AG08395 (cell line): Measurements from ENCODE around the gene SPP1.

Source experiments
- DNase-seq: peaks from one replicate; pipeline ENCODE4 v3.0.0; 2012; ENCODE audit warnings: mixed read lengths, low spot score

The SPP1 gene

GRCh38 chr4:87953826-87954225 is 21.7 kb upstream of the SPP1 start:
- DNase-seq = no peak

DNA sequence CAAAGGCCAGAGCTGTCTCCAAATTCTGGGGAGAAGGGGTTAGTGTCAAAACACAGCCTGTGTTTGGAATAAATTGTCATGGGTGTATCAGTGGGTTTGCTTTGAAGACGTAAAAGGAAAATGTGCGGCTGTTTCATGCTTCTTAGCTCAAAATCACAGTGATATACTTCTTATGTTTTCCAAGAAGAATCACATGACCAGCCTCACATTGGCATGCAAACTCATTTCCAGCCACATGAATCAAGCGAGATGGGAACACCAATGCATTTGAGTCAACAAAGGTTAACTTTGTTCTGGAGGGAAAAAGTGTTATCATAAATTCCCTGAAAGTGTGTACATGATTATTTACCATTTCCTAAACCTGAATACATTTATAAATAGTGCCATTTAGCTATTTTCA is 19.0 kb upstream of the SPP1 start:
- DNase-seq = no peak

GRCh38 chr4:87957061-87957460 is 18.5 kb upstream of the SPP1 start:
- DNase-seq = no peak

GRCh38 chr4:87961993-87962392 is 13.5 kb upstream of the SPP1 start:
- DNase-seq = no peak

DNA sequence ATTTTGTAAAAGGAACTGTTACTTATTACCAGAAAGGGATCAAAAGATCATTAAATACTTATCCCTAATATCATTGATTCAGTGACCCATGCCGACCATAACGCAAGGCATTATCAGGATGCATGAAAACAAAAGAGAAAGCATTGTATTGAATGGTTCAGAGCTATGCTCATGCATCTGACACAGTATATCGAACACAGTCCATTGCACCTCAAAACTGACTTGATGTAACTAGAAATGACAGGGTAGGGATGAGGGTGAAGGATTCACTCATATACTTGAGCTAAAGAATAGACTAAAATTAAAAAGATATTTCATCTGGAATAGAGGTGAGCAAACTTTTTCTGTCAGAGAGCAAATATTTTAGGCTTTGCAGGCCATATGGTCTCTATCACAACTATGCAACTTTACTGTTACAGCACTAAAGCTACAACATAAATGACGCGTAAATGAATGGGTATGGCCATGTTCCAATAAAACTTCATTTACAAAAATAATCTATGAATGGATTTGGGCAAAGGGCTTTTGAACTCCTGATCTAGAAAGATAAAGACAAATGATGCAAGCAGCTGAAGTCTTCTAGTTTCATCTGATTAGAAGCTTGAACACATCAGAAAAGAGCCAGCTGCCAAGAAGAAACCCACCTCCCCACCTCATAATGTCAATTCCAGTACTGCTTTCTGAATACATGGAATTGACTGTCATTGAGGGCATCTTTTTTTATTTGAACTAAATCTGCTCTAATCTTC is 12.9 kb upstream of the SPP1 start:
- no peak for DNase-seq

DNA sequence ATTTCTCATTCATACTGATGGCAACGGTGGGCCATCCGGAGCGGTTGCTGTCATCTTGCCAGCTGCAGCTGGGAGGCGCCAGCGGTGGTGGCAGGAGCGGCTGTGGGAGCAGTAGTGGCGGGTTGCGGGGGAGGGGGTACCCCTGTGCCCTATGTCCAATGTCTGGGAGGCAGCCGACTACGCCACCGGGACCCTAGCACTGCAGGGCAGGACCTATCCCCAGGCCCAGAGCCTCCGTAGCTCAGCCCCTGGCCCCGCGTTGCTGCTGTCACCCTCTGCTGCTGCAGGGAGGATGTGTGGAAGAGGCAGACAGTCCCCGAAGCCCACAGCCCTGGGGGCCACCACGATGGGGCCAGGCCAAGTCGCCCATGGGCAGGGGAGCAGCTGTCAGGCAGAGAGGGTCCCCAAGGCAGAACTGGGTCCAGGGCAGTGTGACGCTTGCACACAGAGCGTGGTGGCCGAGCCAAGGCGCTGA is 10.0 kb upstream of the SPP1 start:
- DNase-seq = no peak

- DNase-seq = no peak
Observed at GRCh38 chr4:87966095-87966496, 9.4 kb upstream of the SPP1 start.

GRCh38 chr4:87967193-87967592 is 8.3 kb upstream of the SPP1 start:
- no peak for DNase-seq

GRCh38 chr4:87970121-87970520 is 5.4 kb upstream of the SPP1 start:
- DNase-seq = no peak

DNA sequence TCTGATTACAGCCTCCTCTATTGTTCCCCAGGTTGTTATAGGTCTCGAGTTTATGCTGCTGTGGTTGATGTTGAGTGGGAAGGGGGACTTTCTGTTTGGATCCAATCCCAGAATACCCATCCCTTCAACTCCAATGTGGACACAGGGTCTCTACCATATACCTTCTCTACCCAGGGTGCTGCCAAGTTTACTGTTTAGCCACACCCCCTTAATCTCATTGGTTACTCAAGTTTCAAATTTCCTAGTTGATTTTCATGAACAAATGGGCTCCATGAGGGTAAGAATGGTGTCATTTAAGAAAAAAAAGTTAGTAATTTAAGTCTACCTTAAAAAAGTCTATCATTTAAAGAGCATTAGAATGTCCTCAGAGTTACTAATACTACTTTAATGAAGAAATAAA is 3.6 kb upstream of the SPP1 start:
- no peak for DNase-seq

GRCh38 chr4:87973283-87974169 is 2.0 kb upstream of the SPP1 start:
- DNase-seq = peak; percentile 65

GRCh38 chr4:87974856-87975462 is 555 bp upstream of the SPP1 start:
- no peak for DNase-seq

DNA sequence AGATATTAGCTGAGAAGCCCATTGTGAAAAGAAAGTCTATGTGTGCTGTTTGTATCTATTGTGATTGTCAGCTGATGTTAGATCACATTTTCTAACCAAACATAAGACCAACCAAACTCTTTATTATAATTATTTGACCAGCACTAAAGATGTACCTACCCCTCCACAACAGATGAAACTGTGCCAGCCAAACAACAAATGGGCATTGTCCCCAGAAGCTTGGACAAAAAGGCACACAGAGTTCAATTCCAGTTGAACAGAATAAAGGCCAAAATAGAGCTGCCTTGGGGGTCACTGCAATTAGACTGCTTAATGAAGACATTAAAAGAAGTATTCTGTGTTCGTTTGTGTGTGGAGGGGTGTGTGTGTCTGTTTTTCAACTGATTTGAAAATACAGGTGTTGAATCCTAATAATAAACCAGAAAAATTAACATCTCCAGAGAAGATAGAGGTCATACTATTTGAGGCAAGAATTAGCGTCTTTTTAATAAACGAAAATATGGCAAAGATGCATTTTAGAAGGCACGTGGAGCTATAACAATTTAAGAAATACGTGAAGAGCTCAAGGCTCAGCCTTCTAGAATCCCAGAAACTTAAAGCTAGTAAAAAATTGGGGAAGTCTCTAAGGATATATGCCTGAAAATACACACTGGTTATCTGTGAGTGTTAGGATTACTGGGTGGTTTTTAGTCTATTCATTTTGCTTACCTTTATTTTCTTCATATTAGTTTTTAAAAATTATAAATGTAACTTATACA is 2.2 kb downstream of the SPP1 start:
- DNase-seq = no peak

GRCh38 chr4:87978681-87979080 is 3.2 kb downstream of the SPP1 start:
- peak; percentile 5 for DNase-seq

DNA sequence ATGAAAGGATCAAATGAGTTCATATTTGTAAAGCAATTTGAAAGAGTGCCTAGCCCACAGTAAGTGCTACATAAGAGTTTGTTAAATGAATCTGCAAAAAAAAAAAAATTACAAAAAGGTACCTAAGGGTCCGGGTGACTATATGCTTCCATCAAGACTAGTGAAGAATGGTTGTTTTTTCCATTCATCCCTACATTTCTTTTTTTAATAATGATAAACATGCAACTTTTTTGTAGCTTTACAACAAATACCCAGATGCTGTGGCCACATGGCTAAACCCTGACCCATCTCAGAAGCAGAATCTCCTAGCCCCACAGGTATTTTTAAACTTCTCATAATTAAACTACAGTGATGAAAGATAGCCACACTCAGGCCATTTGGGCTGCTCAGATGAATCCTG is 4.3 kb downstream of the SPP1 start:
- no peak for DNase-seq

DNA sequence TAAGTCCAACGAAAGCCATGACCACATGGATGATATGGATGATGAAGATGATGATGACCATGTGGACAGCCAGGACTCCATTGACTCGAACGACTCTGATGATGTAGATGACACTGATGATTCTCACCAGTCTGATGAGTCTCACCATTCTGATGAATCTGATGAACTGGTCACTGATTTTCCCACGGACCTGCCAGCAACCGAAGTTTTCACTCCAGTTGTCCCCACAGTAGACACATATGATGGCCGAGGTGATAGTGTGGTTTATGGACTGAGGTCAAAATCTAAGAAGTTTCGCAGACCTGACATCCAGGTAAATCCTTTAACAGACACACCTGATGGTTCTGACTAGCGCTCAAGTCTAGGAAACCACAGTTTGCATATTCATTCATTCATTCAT is 6.0 kb downstream of the SPP1 start:
- no peak for DNase-seq

DNA sequence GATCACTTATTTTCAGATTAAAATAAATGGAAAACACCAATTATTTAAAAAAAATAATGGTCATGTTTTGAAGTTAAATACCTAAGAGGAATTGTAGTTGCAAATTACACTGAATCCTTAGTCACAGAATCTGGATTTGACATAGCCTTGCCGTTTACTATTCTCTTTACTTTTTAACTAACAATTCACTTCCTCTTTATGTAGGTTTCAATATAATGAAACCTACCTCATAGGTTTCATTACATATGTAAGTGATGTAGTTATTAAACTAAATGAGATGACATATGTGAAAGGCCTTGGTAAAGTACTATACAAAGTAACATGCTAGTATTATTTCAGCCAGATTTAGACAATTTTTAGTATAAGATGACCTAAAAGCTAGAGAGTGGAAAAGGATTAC is 6.5 kb downstream of the SPP1 start:
- DNase-seq = no peak

- DNase-seq = no peak
Observed at GRCh38 chr4:87982446-87983010, 7.0 kb downstream of the SPP1 start.

DNA sequence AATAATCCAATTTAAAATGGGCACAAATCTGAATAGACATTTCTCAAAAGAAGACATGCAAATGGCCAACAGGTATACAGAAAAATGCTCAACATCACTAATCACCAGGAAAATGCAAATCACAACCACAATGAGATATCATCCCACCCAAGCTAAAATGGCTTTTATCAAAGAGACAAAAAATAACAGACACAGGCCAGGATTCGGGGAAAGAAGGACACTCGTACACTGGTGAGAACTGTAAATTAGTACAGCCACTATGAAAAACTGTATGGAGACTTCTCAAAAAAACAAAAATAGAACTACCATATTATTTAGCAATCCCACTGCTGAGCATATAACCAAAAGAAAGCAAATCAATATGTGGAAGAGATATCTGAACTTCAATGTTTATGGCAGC is 8.5 kb downstream of the SPP1 start:
- no peak for DNase-seq

- DNase-seq = peak; percentile 62
Observed at GRCh38 chr4:87985097-87985886, 9.8 kb downstream of the SPP1 start.

DNA sequence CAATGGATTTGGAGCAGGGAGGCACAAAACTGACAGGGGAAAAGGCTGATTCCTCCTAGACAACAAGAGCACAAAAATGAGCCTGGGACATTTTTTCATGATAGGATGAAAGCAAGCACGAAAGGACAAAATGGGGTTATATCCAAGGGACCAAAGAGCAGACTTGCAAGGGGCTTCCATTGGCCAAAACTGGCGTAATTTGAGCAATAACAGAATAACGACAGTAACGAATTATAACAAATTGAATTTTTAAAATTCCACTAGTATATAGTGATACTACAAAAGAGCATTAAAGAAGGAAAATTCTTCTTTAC is 10.3 kb downstream of the SPP1 start:
- DNase-seq = no peak
